Gastrocnemius medialis (tissue), 4 donors: ENCODE measurements around the gene LHFPL6. TPM values are rescaled to one million over a fixed set of nuclear protein-coding genes. Genes with fewer than 3 reads are reported as not detected.

ENCODE experiments used
- ATAC-seq, 2 donors: fragments of 150-250 bp; one replicate each; pipeline ENCODE4 v1.9.1; 2016
- DNase-seq, 2 donors: peaks; one replicate each; pipeline ENCODE4 v3.0.0-alpha.2; 2019
- H3K27ac ChIP-seq, 4 donors: fragments of 200-600 bp; sonication (generic); 1 replicate in 1 of 4; 2 replicates in 3 of 4; pipeline ENCODE4 v1.5.1; 2016 to 2018; ENCODE audit warnings: mild to moderate bottlenecking in 2 of 4, moderate library complexity in 1 of 4
- H3K27me3 ChIP-seq, 3 donors: fragments of 200-600 bp; sonication (generic) in 2 of 3; 1 replicate in 1 of 3; 2 replicates in 2 of 3; pipeline versions ENCODE4 v1.5.1 to v1.6.0; 2016 to 2019; ENCODE audit warnings: mild to moderate bottlenecking in 1 of 3, moderate library complexity in 1 of 3
- H3K36me3 ChIP-seq, 2 donors: fragments of 200-600 bp; sonication (generic) in 1 of 2; one replicate each; pipeline ENCODE4 v1.5.1; 2017 to 2018
- H3K4me1 ChIP-seq, 2 donors: fragments of 200-600 bp; sonication (generic) in 1 of 2; one replicate each; pipeline ENCODE4 v1.5.1; 2016 to 2017; ENCODE audit warnings: mild to moderate bottlenecking in 2 of 2
- H3K4me3 ChIP-seq, 4 donors: fragments of 200-600 bp; sonication (generic) in 3 of 4; 1 replicate in 1 of 4; 2 replicates in 3 of 4; pipeline ENCODE4 v1.5.1; 2016 to 2019; ENCODE audit warnings: mild to moderate bottlenecking in 2 of 4
- H3K9me3 ChIP-seq, 3 donors: fragments of 200-600 bp; sonication (generic) in 2 of 3; 1 replicate in 1 of 3; 2 replicates in 2 of 3; pipeline ENCODE4 v1.5.1; 2016 to 2019
- POLR2A ChIP-seq, 2 donors: fragments of 450-650 bp; IDR thresholded peaks; one replicate each; pipeline ENCODE4 v1.6.1; 2017; ENCODE audit warnings: antibody characterized with exemption in 2 of 2, mild to moderate bottlenecking in 2 of 2, moderate library complexity in 2 of 2
- in situ Hi-C, 4 donors: fragments of 200-750 bp; cut with MboI; loops; one replicate each; pipeline versions ENCODE4 v1.15.0 to v1.8.0; 2017; ENCODE audit warnings: low sequenced_read_pairs in 4 of 4
- intact Hi-C: fragments of 100-400 bp; cut with DNase I; formaldehyde crosslinking; loops from one replicate; pipeline ENCODE4 v1.15.1; 2023; ENCODE audit warnings: low total_unique reads
- total RNA-seq, 4 donors: library from RNA; depleted of rRNA; stranded (reverse); fragments of >200 nt; gene quantifications; one replicate each; pipeline versions ENCODE4 v1.1.0 to v1.2.3, GENCODE V29; 2016
- TF ChIP-seq, protein P1 (sequence below), 5 experiments: fragments of 450-650 bp in 3 of 5; fragments of 200-600 bp in 2 of 5; sonication (generic) in 2 of 5; IDR thresholded peaks in 4 of 5; conservative IDR thresholded peaks in 1 of 5; 1 replicate in 4 of 5; 2 replicates in 1 of 5; pipeline ENCODE4 v1.5.1; 2016 to 2019; ENCODE audit warnings: antibody characterized with exemption in 5 of 5, mild to moderate bottlenecking in 3 of 5, moderate library complexity in 3 of 5

Gene LHFPL6
- total RNA-seq, 4 donors from 2014 or later, result 12.7 to 26.3 (median 16.0) TPM

DNA sequence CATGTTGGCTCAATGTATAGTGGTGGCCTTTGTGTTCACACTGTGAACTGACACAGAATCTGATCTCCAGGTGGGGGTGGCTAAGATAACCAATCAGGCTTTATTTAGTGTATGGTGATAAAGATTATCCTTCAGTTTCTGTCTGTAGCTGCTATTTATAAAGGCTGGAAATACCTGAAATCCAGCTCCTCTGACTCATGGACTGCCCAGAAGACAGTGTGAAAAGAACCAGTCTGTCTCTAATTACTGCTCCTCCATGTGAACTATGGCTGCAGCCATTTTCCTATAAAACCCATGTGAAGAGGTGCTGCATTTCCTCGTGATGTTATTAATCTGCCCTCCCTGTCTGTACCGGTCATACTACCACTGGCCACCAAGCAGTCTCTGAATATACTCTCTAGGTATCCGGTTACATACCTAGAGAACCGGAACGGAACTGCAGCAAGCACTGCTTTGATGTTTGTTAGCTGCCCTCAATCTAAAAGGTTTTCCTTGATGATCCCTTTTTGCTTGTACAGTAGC lies 238.0 kb downstream of the LHFPL6 start:
- no peaks in the 10 kb centered on the region for H3K36me3 ChIP-seq
- no peaks in the 10 kb centered on the region for H3K27me3 ChIP-seq
- ATAC-seq, result no peak
- no peaks in the 10 kb centered on the region for H3K9me3 ChIP-seq
- in situ Hi-C loops (no loop called here), intact Hi-C loops (no loop called here)
- H3K4me1 ChIP-seq, result peaks cover 7 to 9% of the 10 kb centered on the region in 2 donors
- DNase-seq, result no peak
- TF ChIP-seq, protein P1, sequence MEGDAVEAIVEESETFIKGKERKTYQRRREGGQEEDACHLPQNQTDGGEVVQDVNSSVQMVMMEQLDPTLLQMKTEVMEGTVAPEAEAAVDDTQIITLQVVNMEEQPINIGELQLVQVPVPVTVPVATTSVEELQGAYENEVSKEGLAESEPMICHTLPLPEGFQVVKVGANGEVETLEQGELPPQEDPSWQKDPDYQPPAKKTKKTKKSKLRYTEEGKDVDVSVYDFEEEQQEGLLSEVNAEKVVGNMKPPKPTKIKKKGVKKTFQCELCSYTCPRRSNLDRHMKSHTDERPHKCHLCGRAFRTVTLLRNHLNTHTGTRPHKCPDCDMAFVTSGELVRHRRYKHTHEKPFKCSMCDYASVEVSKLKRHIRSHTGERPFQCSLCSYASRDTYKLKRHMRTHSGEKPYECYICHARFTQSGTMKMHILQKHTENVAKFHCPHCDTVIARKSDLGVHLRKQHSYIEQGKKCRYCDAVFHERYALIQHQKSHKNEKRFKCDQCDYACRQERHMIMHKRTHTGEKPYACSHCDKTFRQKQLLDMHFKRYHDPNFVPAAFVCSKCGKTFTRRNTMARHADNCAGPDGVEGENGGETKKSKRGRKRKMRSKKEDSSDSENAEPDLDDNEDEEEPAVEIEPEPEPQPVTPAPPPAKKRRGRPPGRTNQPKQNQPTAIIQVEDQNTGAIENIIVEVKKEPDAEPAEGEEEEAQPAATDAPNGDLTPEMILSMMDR (IDR thresholded peaks at IDR 0.05 in 4 of 5, conservative IDR thresholded peaks at IDR 0.05 in 1 of 5), result no peak
- no peak for TF ChIP-seq POLR2A (IDR thresholded peaks at IDR 0.05)
- H3K4me3 ChIP-seq, result no peak overlapping the region
- H3K27ac ChIP-seq, result no peak overlapping the region

GRCh38 chr13:39363382-39363772 lies 239.6 kb downstream of the LHFPL6 start:
- Histone ChIP-seq H3K27ac (no peak overlapping the region), H3K9me3 (no peaks in the 10 kb centered on the region), H3K36me3 (no peaks in the 10 kb centered on the region), H3K4me1 (peaks cover 7 to 9% of the 10 kb centered on the region in 2 donors), H3K4me3 (no peak overlapping the region), H3K27me3 (no peaks in the 10 kb centered on the region)
- in situ Hi-C loops (no loop called here), intact Hi-C loops (no loop called here)
- DNase-seq (no peak), ATAC-seq (no peak)
- no peak for TF ChIP-seq POLR2A (IDR thresholded peaks at IDR 0.05)
- TF ChIP-seq, protein P1 (IDR thresholded peaks at IDR 0.05 in 4 of 5, conservative IDR thresholded peaks at IDR 0.05 in 1 of 5), result no peak

GRCh38 chr13:39362652-39363381 lies 240.2 kb downstream of the LHFPL6 start:
- Histone ChIP-seq H3K4me3 (no peak overlapping the region), H3K9me3 (no peaks in the 10 kb centered on the region), H3K4me1 (peaks cover 7 to 9% of the 10 kb centered on the region in 2 donors), H3K27ac (no peak overlapping the region), H3K36me3 (no peaks in the 10 kb centered on the region), H3K27me3 (no peaks in the 10 kb centered on the region)
- TF ChIP-seq, protein P1 (IDR thresholded peaks at IDR 0.05 in 4 of 5, conservative IDR thresholded peaks at IDR 0.05 in 1 of 5), result no peak
- TF ChIP-seq POLR2A (IDR thresholded peaks at IDR 0.05), result no peak
- intact Hi-C loops (no loop called here), in situ Hi-C loops (no loop called here)
- DNase-seq (no peak), ATAC-seq (no peak)

DNA sequence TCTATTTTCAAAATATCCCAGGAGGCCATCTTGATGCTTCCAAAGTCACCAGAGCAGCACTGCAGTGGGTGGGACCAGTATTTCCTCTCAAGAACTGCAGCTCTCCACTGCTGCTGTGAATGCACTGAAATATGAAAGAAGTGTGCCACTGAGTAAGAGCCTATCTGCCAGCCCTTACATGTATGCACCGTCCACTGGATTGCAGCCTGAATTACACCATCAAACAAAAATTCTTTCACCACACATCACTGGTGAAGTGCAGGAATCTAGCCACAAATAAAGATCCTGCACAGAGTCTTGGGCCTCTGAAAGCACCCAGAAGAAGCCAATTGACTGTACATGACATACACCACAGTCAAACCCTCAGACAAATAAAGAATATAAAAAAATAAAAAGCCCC lies 249.0 kb downstream of the LHFPL6 start:
- Histone ChIP-seq H3K27ac (no peak overlapping the region), H3K9me3 (no peaks in the 10 kb centered on the region), H3K27me3 (no peaks in the 10 kb centered on the region), H3K4me1 (peaks cover 4 to 5% of the 10 kb centered on the region in 2 donors), H3K36me3 (no peaks in the 10 kb centered on the region), H3K4me3 (no peak overlapping the region)
- in situ Hi-C loops, result no loop called here
- TF ChIP-seq POLR2A (IDR thresholded peaks at IDR 0.05), result no peak
- TF ChIP-seq, protein P1 (IDR thresholded peaks at IDR 0.05 in 4 of 5, conservative IDR thresholded peaks at IDR 0.05 in 1 of 5), result no peak
- DNase-seq (no peak), ATAC-seq (no peak)
- intact Hi-C loops, result no loop called here
